Smooth muscle cell (in vitro differentiated cells): ENCODE data around the gene CDYL. TPM values are rescaled to one million over a fixed set of nuclear protein-coding genes. Genes with fewer than 3 reads are reported as not detected.
A peak's percentile ranks its signal among the peaks of the same experiment; 100 is the strongest.

Experiments
- DNase-seq: peaks from one replicate; lab custom pipeline; 2025; ENCODE audit not compliant: unreplicated experiment; lab: John Stamatoyannopoulos, UW
- H2AFZ ChIP-seq: fragments of 200-600 bp; sonication (generic); 2 replicates; pipeline ENCODE4 v1.6.0; 2016; ENCODE audit warnings: antibody characterized with exemption, low read depth, mild to moderate bottlenecking
- H3F3A ChIP-seq: fragments of 200-600 bp; sonication (generic); 2 replicates; pipeline ENCODE4 v1.6.0; 2017; ENCODE audit warnings: antibody characterized with exemption, low read depth
- H3K27ac ChIP-seq: fragments of 200-600 bp; sonication (generic); 2 replicates; pipeline ENCODE4 v1.5.1; 2016; ENCODE audit warnings: low read depth, mild to moderate bottlenecking
- H3K27me3 ChIP-seq: fragments of 200-600 bp; sonication (generic); 2 replicates; pipeline ENCODE4 v1.6.1; 2016; ENCODE audit warnings: low read depth, mild to moderate bottlenecking
- H3K36me3 ChIP-seq: fragments of 200-600 bp; sonication (generic); 2 replicates; pipeline ENCODE4 v1.5.1; 2016; ENCODE audit warnings: low read depth
- H3K4me1 ChIP-seq: fragments of 200-600 bp; sonication (generic); 2 replicates; pipeline ENCODE4 v1.5.1; 2016; ENCODE audit warnings: low read depth
- H3K4me2 ChIP-seq: fragments of 200-600 bp; sonication (generic); 2 replicates; pipeline ENCODE4 v1.6.0; 2016; ENCODE audit warnings: mild to moderate bottlenecking
- H3K4me3 ChIP-seq: fragments of 200-600 bp; sonication (generic); 2 replicates; pipeline ENCODE4 v1.5.1; 2016; ENCODE audit warnings: mild to moderate bottlenecking
- H3K79me2 ChIP-seq: fragments of 200-600 bp; sonication (generic); 2 replicates; pipeline ENCODE4 v1.6.0; 2016; ENCODE audit warnings: low read depth, mild to moderate bottlenecking
- H3K9ac ChIP-seq: fragments of 200-600 bp; sonication (generic); 2 replicates; pipeline ENCODE4 v1.6.0; 2016; ENCODE audit warnings: low read depth
- H3K9me3 ChIP-seq: fragments of 200-600 bp; sonication (generic); replicated peaks from 2 replicates; pipeline ENCODE4 v1.5.1; 2016; ENCODE audit warnings: low read depth
- H4K20me1 ChIP-seq: fragments of 200-600 bp; sonication (generic); 2 replicates; pipeline ENCODE4 v1.6.0; 2016; ENCODE audit warnings: low read depth
- WGBS: methylation state at CpG from one replicate; pipeline ENCODE4 v1.1.7; 2016; ENCODE audit warnings: low lambda C conversion rate; 5-methylcytosine and 5-hydroxymethylcytosine counted together
- polyA plus RNA-seq: library from polyadenylated mRNA; unstranded; fragments of >200 nt; fragmentation: Nextera tagmentation; extraction: Ambion mirVana; gene quantifications from 2 replicates; pipeline ENCODE4 v1.2.1, GENCODE V29; 2016
- total RNA-seq: library from RNA; depleted of rRNA; stranded (reverse); fragments of >200 nt; gene quantifications from 2 replicates; pipeline ENCODE4 v1.2.3, GENCODE V29; 2014
- TF ChIP-seq, protein P1 (sequence below): fragments of 200-600 bp; sonication (generic); IDR thresholded peaks from 2 replicates; pipeline ENCODE4 v1.5.1; 2017; ENCODE audit warnings: borderline replicate concordance, mild to moderate bottlenecking, antibody characterized with exemption; ENCODE audit not compliant: insufficient read depth, poor library complexity, severe bottlenecking

The CDYL gene
- total and polyA plus RNA-seq, 2 experiments from 2014 or later = 28.7 to 34.5 TPM

DNA sequence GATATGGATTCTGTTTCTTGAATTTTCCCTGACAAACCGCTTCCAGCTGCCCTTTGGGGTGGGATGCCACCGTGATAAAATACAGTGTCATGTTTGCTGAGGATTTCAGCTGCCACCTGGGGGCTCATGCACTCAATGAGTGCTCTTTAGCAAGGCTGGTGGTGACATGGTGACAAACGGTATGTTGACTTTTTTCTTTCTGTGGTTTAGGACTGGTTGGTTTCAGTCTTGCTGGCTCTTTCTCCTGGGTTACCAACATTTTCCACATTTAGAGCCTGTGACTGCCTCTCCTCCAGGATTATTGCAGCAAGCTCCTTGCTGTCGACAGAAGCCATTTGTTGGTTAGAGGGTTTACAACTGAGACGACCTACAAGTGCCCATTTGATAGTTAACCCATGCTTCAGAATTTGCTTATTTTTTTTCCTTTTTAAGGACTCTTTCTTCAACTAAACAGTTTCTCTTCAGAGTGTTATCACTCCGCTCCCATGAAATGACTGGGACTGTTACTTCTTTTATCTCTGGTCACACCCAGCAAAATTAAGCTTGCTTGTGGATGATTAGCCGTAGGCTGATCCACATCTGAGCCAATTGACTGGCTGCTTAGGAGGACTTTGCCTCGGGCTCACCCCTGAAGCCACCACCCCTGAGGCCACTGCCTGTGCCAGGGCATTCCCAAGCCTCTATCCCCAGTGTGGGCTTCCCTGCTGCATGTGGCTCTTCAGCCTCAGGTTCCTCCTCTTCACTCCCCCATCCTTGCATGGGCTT is 48.4 kb upstream of the CDYL start:
- no peak for DNase-seq
- TF ChIP-seq, protein P1, sequence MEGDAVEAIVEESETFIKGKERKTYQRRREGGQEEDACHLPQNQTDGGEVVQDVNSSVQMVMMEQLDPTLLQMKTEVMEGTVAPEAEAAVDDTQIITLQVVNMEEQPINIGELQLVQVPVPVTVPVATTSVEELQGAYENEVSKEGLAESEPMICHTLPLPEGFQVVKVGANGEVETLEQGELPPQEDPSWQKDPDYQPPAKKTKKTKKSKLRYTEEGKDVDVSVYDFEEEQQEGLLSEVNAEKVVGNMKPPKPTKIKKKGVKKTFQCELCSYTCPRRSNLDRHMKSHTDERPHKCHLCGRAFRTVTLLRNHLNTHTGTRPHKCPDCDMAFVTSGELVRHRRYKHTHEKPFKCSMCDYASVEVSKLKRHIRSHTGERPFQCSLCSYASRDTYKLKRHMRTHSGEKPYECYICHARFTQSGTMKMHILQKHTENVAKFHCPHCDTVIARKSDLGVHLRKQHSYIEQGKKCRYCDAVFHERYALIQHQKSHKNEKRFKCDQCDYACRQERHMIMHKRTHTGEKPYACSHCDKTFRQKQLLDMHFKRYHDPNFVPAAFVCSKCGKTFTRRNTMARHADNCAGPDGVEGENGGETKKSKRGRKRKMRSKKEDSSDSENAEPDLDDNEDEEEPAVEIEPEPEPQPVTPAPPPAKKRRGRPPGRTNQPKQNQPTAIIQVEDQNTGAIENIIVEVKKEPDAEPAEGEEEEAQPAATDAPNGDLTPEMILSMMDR = peak; percentile 20
- H3K27me3 ChIP-seq = no peaks in the 10 kb centered on the region
- H3K27ac ChIP-seq = peak overlapping the region; percentile 67
- H3F3A ChIP-seq = peaks cover 17% of the 10 kb centered on the region
- no peaks in the 10 kb centered on the region for H3K36me3 ChIP-seq
- H3K79me2 ChIP-seq = no peaks in the 10 kb centered on the region
- no peak overlapping the region for H3K4me3 ChIP-seq
- no peaks in the 10 kb centered on the region for H3K9me3 ChIP-seq
- WGBS = 16% methylated on average over 8 of the region's 8 CpGs
- H3K4me1 ChIP-seq = peaks cover 8% of the 10 kb centered on the region
- no peak overlapping the region for H2AFZ ChIP-seq
- peak overlapping the region; percentile 33 for H3K9ac ChIP-seq
- peak overlapping the region; percentile 69 for H3K4me2 ChIP-seq
- H4K20me1 ChIP-seq = no peaks in the 10 kb centered on the region

DNA sequence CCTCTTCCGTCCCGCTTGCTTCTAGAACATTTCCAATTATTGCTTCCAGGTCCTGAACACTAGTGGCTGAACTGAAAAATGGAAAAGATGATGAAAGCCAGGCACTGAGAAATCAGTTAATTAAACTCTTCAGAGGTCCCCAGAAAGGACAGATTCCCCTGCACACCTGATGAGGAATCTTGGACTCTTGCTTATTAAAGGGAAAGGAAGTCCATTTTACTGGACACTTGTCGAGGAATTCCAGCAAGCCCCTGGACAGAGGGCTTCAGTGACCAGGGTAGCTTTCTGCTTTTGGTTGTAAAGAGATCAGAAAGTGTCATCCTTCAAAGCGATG is 47.8 kb upstream of the CDYL start:
- Histone ChIP-seq H3K4me1 (peaks cover 12% of the 10 kb centered on the region), H3K27ac (peak overlapping the region; percentile 67), H3K9ac (no peak overlapping the region), H2AFZ (no peak overlapping the region), H3F3A (peaks cover 17% of the 10 kb centered on the region), H3K4me3 (no peak overlapping the region), H3K27me3 (no peaks in the 10 kb centered on the region), H3K9me3 (no peaks in the 10 kb centered on the region), H3K4me2 (peak overlapping the region; percentile 69), H3K36me3 (no peaks in the 10 kb centered on the region), H4K20me1 (no peaks in the 10 kb centered on the region), H3K79me2 (no peaks in the 10 kb centered on the region)
- 92% methylated on average over 4 of the region's 4 CpGs for WGBS
- no peak for DNase-seq
- TF ChIP-seq, protein P1 = no peak

- Histone ChIP-seq H3K9ac (no peak overlapping the region), H4K20me1 (no peaks in the 10 kb centered on the region), H3K27me3 (no peaks in the 10 kb centered on the region), H2AFZ (no peak overlapping the region), H3K27ac (no peak overlapping the region), H3K36me3 (no peaks in the 10 kb centered on the region), H3K4me2 (no peak overlapping the region), H3K9me3 (no peaks in the 10 kb centered on the region), H3K4me3 (no peak overlapping the region), H3K79me2 (no peaks in the 10 kb centered on the region), H3F3A (peaks cover 17% of the 10 kb centered on the region), H3K4me1 (peaks cover 16% of the 10 kb centered on the region)
- TF ChIP-seq, protein P1 = no peak
- no peak for DNase-seq
- 71% methylated on average over 2 of the region's 2 CpGs for WGBS
Observed at GRCh38 chr6:4728926-4729325, 47.3 kb upstream of the CDYL start.

- H3K27me3 ChIP-seq = no peaks in the 10 kb centered on the region
Observed at GRCh38 chr6:4731996-4732395, 44.2 kb upstream of the CDYL start.

More at GRCh38 chr6:4731996-4732395, 44.2 kb upstream of the CDYL start:
- DNase-seq = no peak
- Histone ChIP-seq H3K27ac (peak overlapping the region; percentile 100), H3K79me2 (no peaks in the 10 kb centered on the region), H3K9ac (no peak overlapping the region), H3F3A (peaks cover 15% of the 10 kb centered on the region), H3K4me2 (no peak overlapping the region), H2AFZ (no peak overlapping the region), H4K20me1 (no peaks in the 10 kb centered on the region), H3K9me3 (no peaks in the 10 kb centered on the region), H3K4me3 (no peak overlapping the region), H3K4me1 (peaks cover 23% of the 10 kb centered on the region), H3K36me3 (no peaks in the 10 kb centered on the region)
- TF ChIP-seq, protein P1 = no peak
- 95% methylated on average over 3 of the region's 3 CpGs for WGBS
